Suprapubic skin (tissue), 4 donors: ENCODE results near the gene SETD1A. TPM values are rescaled to one million over a fixed set of nuclear protein-coding genes. Genes with fewer than 3 reads are reported as not detected.

Experiments
- DNase-seq, 2 donors: peaks; one replicate each; pipeline ENCODE4 v3.0.0-alpha.2; 2019; ENCODE audit warnings: low spot score in 2 of 2
- H3K27ac ChIP-seq: fragments of 200-600 bp; sonication (generic); one replicate; pipeline ENCODE4 v1.5.1; 2019
- H3K27me3 ChIP-seq: fragments of 200-600 bp; sonication (generic); one replicate; pipeline ENCODE4 v1.5.1; 2019
- H3K36me3 ChIP-seq: fragments of 200-600 bp; sonication (generic); one replicate; pipeline ENCODE4 v1.5.1; 2019
- H3K4me1 ChIP-seq: fragments of 200-600 bp; sonication (generic); one replicate; pipeline ENCODE4 v1.5.1; 2019
- H3K4me3 ChIP-seq: fragments of 200-600 bp; sonication (generic); one replicate; pipeline ENCODE4 v1.5.1; 2019; ENCODE audit warnings: mild to moderate bottlenecking
- H3K9me3 ChIP-seq: fragments of 200-600 bp; sonication (generic); one replicate; pipeline ENCODE4 v1.5.1; 2019
- CTCF ChIP-seq, 2 donors: fragments of 200-600 bp in 1 of 2; fragments of 450-650 bp in 1 of 2; sonication (generic) in 1 of 2; IDR thresholded peaks; one replicate each; pipeline ENCODE4 v1.5.1; 2016 to 2019; ENCODE audit warnings: antibody characterized with exemption in 2 of 2, mild to moderate bottlenecking in 1 of 2, moderate library complexity in 1 of 2
- EP300 ChIP-seq: sonication (generic); formaldehyde crosslinking; IDR thresholded peaks from one replicate; pipeline ENCODE4 v1.6.1; 2017; ENCODE audit warnings: antibody characterized with exemption
- POLR2A ChIP-seq, 2 donors: fragments of 450-650 bp; IDR thresholded peaks; one replicate each; pipeline ENCODE4 v1.6.1; 2017; ENCODE audit warnings: antibody characterized with exemption in 2 of 2, mild to moderate bottlenecking in 2 of 2, moderate library complexity in 2 of 2
- POLR2AphosphoS5 ChIP-seq, 3 donors: sonication (generic); formaldehyde crosslinking; IDR thresholded peaks; one replicate each; pipeline ENCODE4 v1.6.1; 2017; ENCODE audit warnings: antibody characterized with exemption in 3 of 3
- WGBS: methylation state at CpG from one replicate; pipeline ENCODE4 v1.1.5; 2018; 5-methylcytosine and 5-hydroxymethylcytosine counted together
- total RNA-seq, 4 donors: library from RNA; depleted of rRNA; stranded (reverse); fragments of >200 nt; gene quantifications; one replicate each; pipeline ENCODE4 v1.1.0, GENCODE V29; 2016

Gene SETD1A
- total RNA-seq, 4 donors from 2014 or later, result 12.5 to 14.7 (median 13.7) TPM

- Histone ChIP-seq H3K4me3 (no peak overlapping the region), H3K4me1 (peaks cover 26% of the 10 kb centered on the region), H3K36me3 (peaks cover 3% of the 10 kb centered on the region), H3K9me3 (no peaks in the 10 kb centered on the region), H3K27me3 (no peaks in the 10 kb centered on the region), H3K27ac (no peak overlapping the region)
- DNase-seq, result no peak
- WGBS, result 75% methylated on average over 2 of the region's 2 CpGs
- TF ChIP-seq EP300 (no peak), CTCF (IDR thresholded peaks at IDR 0.05) (no peak), POLR2AphosphoS5 (IDR thresholded peaks at IDR 0.05) (no peak), POLR2A (IDR thresholded peaks at IDR 0.05) (no peak)
Measured at GRCh38 chr16:30920891-30921290, 36.7 kb upstream of the SETD1A start.

- H3K27me3 ChIP-seq, result no peaks in the 10 kb centered on the region
- 21% methylated on average over 6 of the region's 6 CpGs for WGBS
- peaks cover 8% of the 10 kb centered on the region for H3K36me3 ChIP-seq
- no peak for DNase-seq
- no peaks in the 10 kb centered on the region for H3K9me3 ChIP-seq
- TF ChIP-seq POLR2A (IDR thresholded peaks at IDR 0.05) (no peak), POLR2AphosphoS5 (IDR thresholded peaks at IDR 0.05) (no peak), CTCF (IDR thresholded peaks at IDR 0.05) (no peak), EP300 (no peak)
- peaks cover 26% of the 10 kb centered on the region for H3K4me1 ChIP-seq
- H3K4me3 ChIP-seq, result peak overlapping the region; percentile 73
- H3K27ac ChIP-seq, result peak overlapping the region; percentile 93
Measured at GRCh38 chr16:30921459-30921747, 36.2 kb upstream of the SETD1A start.

DNA sequence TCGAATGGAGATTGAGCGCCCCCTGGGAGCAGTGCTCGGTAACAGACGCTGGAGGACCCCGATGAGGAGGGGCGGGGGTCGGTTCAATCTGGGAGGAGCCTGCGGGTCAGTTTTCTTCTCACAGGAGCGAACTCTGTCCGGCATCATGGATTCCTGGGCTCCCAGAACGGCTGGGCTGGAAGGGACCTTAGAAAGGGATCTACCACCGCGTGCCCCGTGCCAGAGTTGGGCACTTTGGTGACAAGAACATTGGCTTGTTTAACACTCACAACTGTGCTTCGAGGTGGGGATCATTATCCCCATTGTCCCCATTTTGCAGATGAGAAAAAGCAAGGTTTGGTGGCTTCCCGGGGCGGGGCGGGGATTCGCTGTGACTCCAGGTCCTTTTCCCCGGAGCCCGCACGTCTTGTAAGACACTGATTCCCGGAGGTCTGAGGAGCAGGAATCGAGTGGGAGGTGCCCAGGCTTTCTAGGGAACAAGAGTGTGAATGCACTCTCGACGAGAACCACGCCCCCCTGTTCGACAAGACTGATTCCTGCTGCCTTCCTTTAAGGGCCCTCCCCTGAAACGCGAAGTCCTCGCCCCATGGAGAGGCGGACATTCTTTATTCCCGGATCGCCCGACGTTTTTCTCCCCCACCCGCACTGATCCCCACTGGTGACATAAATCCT lies 35.7 kb upstream of the SETD1A start:
- TF ChIP-seq EP300, result no peak
- TF ChIP-seq CTCF (IDR thresholded peaks at IDR 0.05), result peak; percentile 87 to 91
- TF ChIP-seq POLR2A (IDR thresholded peaks at IDR 0.05), result peak in 1 of 2 donors; percentile 20
- peak in 2 of 3 donors; percentile 5 to 23 for TF ChIP-seq POLR2AphosphoS5 (IDR thresholded peaks at IDR 0.05)
- Histone ChIP-seq H3K4me3 (peak overlapping the region; percentile 73), H3K4me1 (peaks cover 27% of the 10 kb centered on the region), H3K9me3 (no peaks in the 10 kb centered on the region), H3K27ac (peak overlapping the region; percentile 93), H3K27me3 (no peaks in the 10 kb centered on the region), H3K36me3 (peaks cover 11% of the 10 kb centered on the region)
- WGBS, result 0% methylated on average over 35 of the region's 37 CpGs
- peak; percentile 93 to 97 for DNase-seq

GRCh38 chr16:30922420-30922959 lies 35.1 kb upstream of the SETD1A start:
- Histone ChIP-seq H3K4me3 (peak overlapping the region; percentile 73), H3K36me3 (peaks cover 11% of the 10 kb centered on the region), H3K27me3 (no peaks in the 10 kb centered on the region), H3K27ac (peak overlapping the region; percentile 93), H3K9me3 (no peaks in the 10 kb centered on the region), H3K4me1 (peaks cover 33% of the 10 kb centered on the region)
- 0% methylated on average over 26 of the region's 42 CpGs for WGBS
- TF ChIP-seq EP300 (no peak), POLR2A (IDR thresholded peaks at IDR 0.05) (no peak), CTCF (IDR thresholded peaks at IDR 0.05) (no peak), POLR2AphosphoS5 (IDR thresholded peaks at IDR 0.05) (peak; percentile 29 to 65 (median 49))
- DNase-seq, result peak; percentile 100

DNA sequence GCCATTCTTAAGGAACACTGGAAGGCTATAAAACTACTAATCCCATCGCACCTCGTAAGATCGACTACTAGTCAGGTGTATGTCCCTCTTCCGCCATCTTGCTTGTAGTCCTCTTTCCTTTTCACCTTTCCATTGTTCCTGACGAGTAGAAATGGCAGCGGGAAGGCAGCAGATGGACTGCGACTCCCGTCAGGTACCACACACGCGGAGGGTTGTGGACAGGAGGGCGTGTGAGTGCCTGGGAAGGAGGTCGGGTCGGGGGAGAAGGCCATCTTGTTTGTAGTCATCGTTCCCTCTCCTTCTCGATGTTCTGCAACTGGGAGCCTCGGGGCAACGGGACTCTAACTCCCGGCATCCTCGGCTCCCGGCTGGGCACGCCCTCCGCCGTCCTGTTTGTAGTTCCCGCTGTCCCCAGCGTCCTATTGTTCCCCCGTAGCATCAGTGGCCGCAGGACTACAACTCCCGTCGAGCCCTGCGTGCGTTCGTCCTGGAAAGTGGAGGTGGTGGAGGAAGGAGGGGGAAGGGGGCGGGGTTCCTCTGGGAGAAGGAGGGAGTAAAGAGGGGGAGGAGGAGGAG lies 34.5 kb upstream of the SETD1A start:
- H3K4me1 ChIP-seq, result peaks cover 39% of the 10 kb centered on the region
- H3K27ac ChIP-seq, result peak overlapping the region; percentile 93
- peaks cover 11% of the 10 kb centered on the region for H3K36me3 ChIP-seq
- WGBS, result under 1% methylated on average over 33 of the region's 33 CpGs
- TF ChIP-seq EP300 (no peak), POLR2AphosphoS5 (IDR thresholded peaks at IDR 0.05) (peak; percentile 69 to 97 (median 83))
- DNase-seq, result peak; percentile 99 to 100
- H3K27me3 ChIP-seq, result no peaks in the 10 kb centered on the region
- peak overlapping the region; percentile 73 for H3K4me3 ChIP-seq
- no peaks in the 10 kb centered on the region for H3K9me3 ChIP-seq
